Stimulated activated naive CD8-positive, alpha-beta T cell treated with anti-CD3 and anti-CD28 coated beads, Interleukin-15, Interleukin-2, amounts not matched to agents 100 ng/mL and 50 ng/mL, for 24 hours (primary cell): ENCODE measurements around the gene PLA2G15.

ENCODE experiments used
- H3K27ac Mint-ChIP-seq: one replicate; pipeline ENCODE4 v1.8.0; 2021; ENCODE audit warnings: mild to moderate bottlenecking, mixed read lengths
- H3K27me3 Mint-ChIP-seq: one replicate; pipeline ENCODE4 v1.8.0; 2021; ENCODE audit warnings: mixed read lengths
- H3K36me3 Mint-ChIP-seq: one replicate; pipeline ENCODE4 v1.8.0; 2021; ENCODE audit warnings: low read depth, mixed read lengths
- H3K4me1 Mint-ChIP-seq: one replicate; pipeline ENCODE4 v1.8.0; 2021; ENCODE audit warnings: low read depth, mixed read lengths
- H3K4me3 Mint-ChIP-seq: one replicate; pipeline ENCODE4 v1.8.0; 2021; ENCODE audit warnings: mild to moderate bottlenecking, mixed read lengths
- H3K9me3 Mint-ChIP-seq: one replicate; pipeline ENCODE4 v1.8.0; 2021; ENCODE audit warnings: mixed read lengths

The PLA2G15 gene

GRCh38 chr16:68273896-68274295, 28.7 kb downstream of the PLA2G15 start:
- H3K27me3 Mint-ChIP-seq = no peaks in the 10 kb centered on the region
- peaks cover 80% of the 10 kb centered on the region for H3K4me1 Mint-ChIP-seq
- H3K27ac Mint-ChIP-seq = peak overlapping the region; percentile 59
- no peaks in the 10 kb centered on the region for H3K9me3 Mint-ChIP-seq
- no peak overlapping the region for H3K4me3 Mint-ChIP-seq
- peaks cover 46% of the 10 kb centered on the region for H3K36me3 Mint-ChIP-seq

DNA sequence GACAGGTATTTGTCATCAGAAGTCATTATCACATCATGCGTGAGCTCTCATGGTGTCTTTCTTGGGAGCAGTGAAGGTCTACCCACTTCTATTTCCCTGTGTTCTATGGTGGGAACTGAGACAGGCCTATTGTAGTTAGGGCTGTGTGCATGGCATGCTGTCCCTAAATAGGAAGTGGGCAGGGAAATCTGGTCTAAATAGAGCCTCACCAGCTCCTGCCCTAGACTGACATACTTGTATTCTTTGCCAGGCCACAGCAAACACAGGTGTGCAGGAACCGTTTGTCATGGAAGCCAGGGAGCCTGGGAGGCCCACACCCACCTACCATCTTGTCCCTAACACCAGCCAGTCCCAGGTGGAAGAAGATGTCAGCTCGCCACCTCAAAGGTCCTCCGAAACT, 29.3 kb downstream of the PLA2G15 start:
- Mint-ChIP-seq H3K4me1 (peaks cover 79% of the 10 kb centered on the region), H3K27ac (peak overlapping the region; percentile 59), H3K9me3 (no peaks in the 10 kb centered on the region), H3K27me3 (no peaks in the 10 kb centered on the region), H3K4me3 (no peak overlapping the region), H3K36me3 (peaks cover 44% of the 10 kb centered on the region)

DNA sequence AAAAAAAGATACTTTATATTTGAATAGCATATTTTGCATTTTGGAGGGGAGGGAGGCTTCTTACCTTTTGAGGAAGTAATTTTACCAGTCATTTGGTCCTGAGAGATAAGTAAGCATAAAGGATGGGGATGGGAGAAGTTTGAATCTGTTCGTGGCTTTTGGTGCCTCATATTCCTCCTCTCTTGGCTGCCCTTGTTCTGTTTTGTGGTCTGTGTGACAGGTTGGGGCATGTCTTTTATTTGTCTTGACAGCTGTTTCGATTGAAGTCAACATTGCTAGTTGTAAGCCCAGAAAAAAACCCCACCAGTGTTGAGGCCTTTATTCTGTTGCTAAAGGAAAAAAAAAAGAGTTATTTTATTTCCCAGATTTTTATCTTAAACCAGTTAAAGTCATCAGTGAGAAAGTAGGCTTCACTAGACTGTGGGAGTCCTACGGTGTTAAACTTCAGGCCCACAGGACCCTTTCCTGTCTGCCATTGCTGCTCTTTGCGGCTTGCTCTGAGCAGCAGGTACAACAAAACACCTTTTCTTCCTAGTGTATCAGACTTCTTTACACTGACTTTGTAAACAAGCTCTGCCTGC, 30.5 kb downstream of the PLA2G15 start:
- no peaks in the 10 kb centered on the region for H3K9me3 Mint-ChIP-seq
- H3K27ac Mint-ChIP-seq = peak overlapping the region; percentile 83
- peak overlapping the region; percentile 11 for H3K4me3 Mint-ChIP-seq
- peaks cover 77% of the 10 kb centered on the region for H3K4me1 Mint-ChIP-seq
- no peaks in the 10 kb centered on the region for H3K27me3 Mint-ChIP-seq
- H3K36me3 Mint-ChIP-seq = peaks cover 50% of the 10 kb centered on the region

DNA sequence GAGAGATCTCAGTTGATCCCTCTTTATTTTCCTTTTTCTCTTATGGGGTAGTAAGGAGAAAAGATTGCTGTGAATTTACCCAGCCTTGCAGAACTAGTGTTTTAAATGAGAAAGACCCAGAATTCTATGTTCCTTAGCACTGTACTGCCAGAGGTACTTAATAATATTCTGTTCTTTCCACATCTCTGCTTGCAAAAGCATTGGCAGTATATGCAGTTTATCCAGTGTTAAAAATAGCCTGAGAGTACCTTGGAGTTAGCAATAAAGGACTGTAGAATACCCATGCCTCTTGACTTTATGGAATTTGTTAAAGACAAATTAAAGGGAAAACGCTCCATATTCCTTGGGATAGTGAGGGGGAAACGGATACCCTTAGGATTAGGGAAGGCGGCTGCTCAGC, 31.1 kb downstream of the PLA2G15 start:
- H3K9me3 Mint-ChIP-seq = no peaks in the 10 kb centered on the region
- peak overlapping the region; percentile 11 for H3K4me3 Mint-ChIP-seq
- H3K27ac Mint-ChIP-seq = peak overlapping the region; percentile 83
- no peaks in the 10 kb centered on the region for H3K27me3 Mint-ChIP-seq
- H3K36me3 Mint-ChIP-seq = peaks cover 51% of the 10 kb centered on the region
- H3K4me1 Mint-ChIP-seq = peaks cover 77% of the 10 kb centered on the region

DNA sequence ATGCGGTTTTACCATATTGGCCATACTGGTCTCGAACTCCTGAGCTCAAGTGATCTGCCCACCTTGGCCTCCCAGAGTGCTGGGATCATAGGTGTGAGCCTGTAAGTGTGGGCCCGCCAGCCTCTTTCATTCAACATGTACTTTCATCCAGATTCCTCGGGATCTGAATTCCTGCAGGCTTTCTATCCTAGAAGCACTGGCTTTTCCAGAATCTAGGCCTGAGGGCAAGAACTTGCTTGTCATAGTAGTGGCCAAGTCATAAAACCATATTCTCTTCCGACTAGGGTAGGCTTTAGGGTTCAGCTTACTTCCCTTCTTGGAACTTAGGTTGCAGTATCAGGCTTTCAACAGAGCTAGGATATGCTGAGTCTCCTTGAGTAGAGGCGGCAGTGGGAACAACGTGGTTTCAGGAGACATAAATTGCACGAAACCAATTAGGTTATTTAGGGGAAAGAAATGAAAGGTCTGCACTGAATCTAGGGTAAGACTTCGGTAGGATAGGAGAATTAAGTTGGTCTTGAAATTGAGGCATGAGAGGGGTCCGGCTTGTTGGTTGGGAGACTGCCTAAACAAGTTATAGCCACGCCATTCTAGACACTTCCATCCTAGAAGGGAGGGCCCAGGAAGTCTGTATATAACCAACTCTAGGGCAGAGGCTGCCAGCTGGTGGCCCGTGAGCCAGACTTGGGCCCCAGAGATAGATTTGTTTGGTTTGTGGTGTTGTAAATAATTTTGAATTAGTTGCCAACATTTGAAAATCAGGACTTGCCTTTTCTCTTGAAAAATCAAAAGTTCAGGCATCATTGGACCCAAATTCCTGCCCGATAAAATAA, 34.8 kb downstream of the PLA2G15 start:
- Mint-ChIP-seq H3K36me3 (peaks cover 61% of the 10 kb centered on the region), H3K4me1 (peaks cover 77% of the 10 kb centered on the region), H3K9me3 (no peaks in the 10 kb centered on the region), H3K27me3 (no peaks in the 10 kb centered on the region), H3K4me3 (no peak overlapping the region), H3K27ac (peak overlapping the region; percentile 49)

DNA sequence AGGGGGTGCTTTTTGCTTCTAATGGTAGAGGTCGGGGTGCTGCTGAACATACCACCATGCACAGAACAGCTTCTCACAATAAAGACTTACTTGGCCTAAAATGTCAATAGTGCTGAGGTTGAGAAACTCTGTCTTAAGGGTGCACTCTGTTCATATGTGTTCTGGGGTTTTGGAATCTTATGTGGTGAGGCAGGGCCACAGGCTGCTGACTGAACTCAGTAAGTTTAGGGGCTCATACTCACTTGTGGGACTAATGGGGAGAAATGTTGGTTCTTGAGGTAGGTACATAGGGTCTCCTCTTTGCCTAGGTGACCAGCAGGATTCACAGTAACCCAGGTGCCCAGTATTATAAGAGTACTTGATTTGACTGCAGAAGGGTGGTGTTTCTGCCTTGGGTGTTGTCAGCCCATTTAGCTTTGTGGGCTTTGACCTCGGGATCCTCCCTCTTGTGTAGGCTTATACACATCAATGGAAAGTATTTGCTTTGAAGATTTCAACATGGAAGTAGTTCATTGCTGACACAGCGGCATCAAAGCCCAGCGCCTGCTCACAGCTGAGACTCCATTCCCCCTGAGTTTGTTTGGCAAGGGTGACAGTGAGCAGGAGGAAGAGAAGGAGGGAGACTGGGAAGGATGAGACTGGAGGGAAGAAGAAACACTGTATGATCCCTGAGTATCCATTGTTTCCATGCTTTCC, 36.3 kb downstream of the PLA2G15 start:
- H3K36me3 Mint-ChIP-seq = peaks cover 59% of the 10 kb centered on the region

DNA sequence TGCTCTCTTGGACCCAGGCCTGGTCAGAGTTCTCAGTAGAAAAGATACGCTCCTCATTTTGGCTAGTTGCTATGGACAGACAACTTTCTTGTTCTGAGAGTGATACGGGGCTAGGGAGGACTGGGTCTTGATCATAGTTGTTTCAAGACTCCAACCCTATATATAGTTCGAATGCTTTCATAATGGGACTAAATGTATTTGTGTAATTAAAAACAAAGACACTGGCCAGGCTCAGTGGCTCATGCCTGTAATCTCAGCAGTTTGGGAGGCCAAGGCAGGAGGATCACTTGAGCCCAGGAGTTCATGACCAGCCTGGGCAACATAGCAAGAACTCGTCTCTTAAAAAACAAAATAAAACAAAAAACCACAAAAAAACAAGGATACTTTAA, 36.9 kb downstream of the PLA2G15 start:
- H3K4me1 Mint-ChIP-seq = peaks cover 78% of the 10 kb centered on the region

More for the DNA sequence above, 36.3 kb downstream of the PLA2G15 start:
- Mint-ChIP-seq H3K4me1 (peaks cover 77% of the 10 kb centered on the region), H3K9me3 (no peaks in the 10 kb centered on the region), H3K27me3 (no peaks in the 10 kb centered on the region), H3K4me3 (peak overlapping the region; percentile 7), H3K27ac (peak overlapping the region; percentile 77)

GRCh38 chr16:68283346-68283745, 38.2 kb downstream of the PLA2G15 start:
- no peaks in the 10 kb centered on the region for H3K27me3 Mint-ChIP-seq
- H3K4me3 Mint-ChIP-seq = peak overlapping the region; percentile 63
- peaks cover 91% of the 10 kb centered on the region for H3K4me1 Mint-ChIP-seq
- peaks cover 74% of the 10 kb centered on the region for H3K36me3 Mint-ChIP-seq
- peak overlapping the region; percentile 92 for H3K27ac Mint-ChIP-seq
- H3K9me3 Mint-ChIP-seq = no peaks in the 10 kb centered on the region

More for the DNA sequence above, 36.9 kb downstream of the PLA2G15 start:
- Mint-ChIP-seq H3K36me3 (peaks cover 62% of the 10 kb centered on the region), H3K4me3 (peak overlapping the region; percentile 18), H3K27ac (peak overlapping the region; percentile 77), H3K27me3 (no peaks in the 10 kb centered on the region), H3K9me3 (no peaks in the 10 kb centered on the region)

DNA sequence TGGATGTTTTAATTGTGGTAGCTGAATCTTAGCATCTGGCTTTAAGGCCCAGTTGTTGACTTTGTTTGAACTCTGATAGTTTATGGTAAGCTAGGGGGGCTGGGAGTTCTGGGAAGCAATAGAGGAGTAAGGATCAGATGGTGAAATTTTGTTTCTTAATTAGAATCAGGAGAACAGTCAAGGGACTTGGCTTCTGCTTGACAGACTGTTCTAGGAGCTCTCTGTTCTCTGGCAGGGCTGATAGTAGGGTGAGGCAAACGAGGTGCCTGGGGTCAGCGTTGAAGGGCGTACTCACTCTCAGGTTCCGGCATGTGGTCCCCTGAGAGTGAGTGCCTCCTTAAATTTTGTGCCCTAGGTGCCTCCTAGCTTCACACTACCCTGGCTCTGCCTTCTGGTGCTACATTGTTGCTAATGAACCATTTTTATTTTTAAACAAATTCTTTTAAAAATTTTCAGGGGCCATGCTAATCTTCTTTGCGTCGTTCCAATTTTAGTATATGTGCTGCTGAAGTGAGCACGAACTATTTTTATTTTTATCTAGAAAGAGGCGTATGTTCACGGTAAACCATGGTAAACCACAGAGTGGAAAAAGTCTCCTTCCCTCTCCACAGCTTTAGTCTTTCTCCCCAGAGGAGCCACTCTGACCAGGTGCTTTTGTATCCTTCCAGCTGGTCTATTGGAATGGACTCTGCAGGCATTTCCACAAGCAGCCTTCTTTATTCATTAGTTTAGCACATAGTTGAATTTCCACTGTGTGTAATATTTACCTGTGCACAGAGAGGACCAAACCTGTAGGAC, 38.8 kb downstream of the PLA2G15 start:
- Mint-ChIP-seq H3K36me3 (peaks cover 74% of the 10 kb centered on the region), H3K27ac (peak overlapping the region; percentile 92), H3K4me1 (peaks cover 97% of the 10 kb centered on the region), H3K9me3 (no peaks in the 10 kb centered on the region), H3K27me3 (no peaks in the 10 kb centered on the region), H3K4me3 (peak overlapping the region; percentile 63)

DNA sequence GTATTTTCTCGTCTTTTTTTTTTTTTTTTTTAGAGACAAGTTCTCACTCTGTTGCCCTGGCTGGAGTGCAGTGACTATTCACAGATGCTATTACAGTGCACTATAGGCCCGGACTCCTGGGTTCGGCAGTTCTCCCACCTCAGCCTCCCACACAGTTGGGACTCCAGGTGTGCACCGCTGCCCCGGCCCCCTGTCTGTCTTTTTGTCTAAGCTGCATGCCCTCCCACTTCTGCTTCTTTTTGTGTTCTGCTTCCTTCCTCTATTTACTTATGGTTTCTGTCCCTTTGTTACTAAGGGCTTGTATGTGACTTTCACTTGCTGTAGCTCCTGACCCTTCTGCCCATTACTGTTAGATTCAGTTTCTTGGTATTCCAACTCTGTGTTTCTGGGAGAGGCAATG, 39.7 kb downstream of the PLA2G15 start:
- peak overlapping the region; percentile 63 for H3K4me3 Mint-ChIP-seq
- peak overlapping the region; percentile 92 for H3K27ac Mint-ChIP-seq
- H3K36me3 Mint-ChIP-seq = peaks cover 68% of the 10 kb centered on the region
- H3K4me1 Mint-ChIP-seq = peaks cover 98% of the 10 kb centered on the region
- no peaks in the 10 kb centered on the region for H3K27me3 Mint-ChIP-seq
- no peaks in the 10 kb centered on the region for H3K9me3 Mint-ChIP-seq

DNA sequence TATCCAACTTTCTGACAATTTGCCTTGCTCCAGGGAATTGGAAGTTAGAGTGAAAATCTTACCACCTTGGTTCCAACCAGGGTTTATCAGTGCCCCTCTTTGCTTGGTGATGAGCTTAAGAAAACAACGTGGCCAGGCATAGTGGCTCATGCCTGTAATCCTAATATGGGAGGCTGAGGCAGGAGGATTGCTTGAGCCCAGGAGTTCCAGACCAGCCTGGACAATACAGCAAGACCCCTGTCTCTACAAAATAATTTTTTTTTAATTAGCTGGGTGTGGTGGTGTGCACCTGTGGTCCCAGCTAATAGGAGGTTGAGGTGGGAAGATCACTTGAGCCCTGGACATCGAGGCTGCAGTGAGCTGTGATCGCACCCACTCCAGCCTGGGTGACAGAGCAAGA, 40.5 kb downstream of the PLA2G15 start:
- Mint-ChIP-seq H3K36me3 (peaks cover 70% of the 10 kb centered on the region), H3K4me1 (peaks cover 100% of the 10 kb centered on the region), H3K27me3 (no peaks in the 10 kb centered on the region), H3K9me3 (no peaks in the 10 kb centered on the region), H3K27ac (peak overlapping the region; percentile 92), H3K4me3 (peak overlapping the region; percentile 64)

DNA sequence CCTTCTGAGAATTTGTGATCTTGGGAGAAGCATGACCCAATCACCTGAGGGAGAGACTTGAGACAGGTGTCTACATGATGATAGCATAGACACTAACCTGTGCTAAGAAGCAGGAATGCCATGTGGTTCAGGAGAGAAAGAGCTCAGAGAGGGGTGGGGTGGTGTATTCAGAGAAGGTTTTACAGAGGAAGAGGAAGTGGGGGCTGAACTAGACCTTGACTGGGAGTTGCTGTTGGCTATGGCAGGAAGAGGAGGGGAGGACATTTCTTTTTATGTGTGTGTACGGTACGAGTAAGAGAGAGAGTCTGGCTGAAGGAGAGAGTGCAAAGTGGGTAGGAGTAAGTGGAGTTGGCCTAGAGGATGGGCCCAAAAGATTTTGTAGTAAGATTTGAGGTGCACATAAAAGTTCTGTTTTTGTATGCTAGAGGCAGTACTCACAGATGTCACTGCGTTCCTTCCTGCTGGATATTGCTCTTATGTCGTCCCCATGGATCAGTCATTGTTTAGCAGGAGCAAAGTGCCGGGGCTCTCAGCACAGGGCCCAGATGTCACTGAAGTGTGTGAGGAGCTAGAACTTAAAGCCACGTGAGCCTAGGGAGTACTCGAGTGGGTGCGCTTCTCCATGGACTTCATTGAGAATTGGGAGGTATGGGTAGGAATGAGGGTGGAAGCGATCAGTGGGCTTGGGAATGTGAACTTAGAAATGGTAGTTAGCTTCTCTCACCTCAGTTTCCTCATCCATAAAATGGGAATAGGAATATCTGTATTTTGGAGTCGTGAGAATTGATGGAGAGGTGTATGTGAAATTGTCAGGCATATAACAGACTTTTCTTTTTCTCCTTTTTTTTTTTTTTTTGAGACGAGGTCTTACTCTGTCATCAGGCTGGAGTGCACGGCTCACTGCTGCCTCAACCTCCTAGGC, 41.2 kb downstream of the PLA2G15 start:
- Mint-ChIP-seq H3K36me3 (peaks cover 70% of the 10 kb centered on the region), H3K27ac (peak overlapping the region; percentile 92), H3K9me3 (no peaks in the 10 kb centered on the region), H3K4me3 (peak overlapping the region; percentile 64), H3K27me3 (no peaks in the 10 kb centered on the region), H3K4me1 (peaks cover 100% of the 10 kb centered on the region)

DNA sequence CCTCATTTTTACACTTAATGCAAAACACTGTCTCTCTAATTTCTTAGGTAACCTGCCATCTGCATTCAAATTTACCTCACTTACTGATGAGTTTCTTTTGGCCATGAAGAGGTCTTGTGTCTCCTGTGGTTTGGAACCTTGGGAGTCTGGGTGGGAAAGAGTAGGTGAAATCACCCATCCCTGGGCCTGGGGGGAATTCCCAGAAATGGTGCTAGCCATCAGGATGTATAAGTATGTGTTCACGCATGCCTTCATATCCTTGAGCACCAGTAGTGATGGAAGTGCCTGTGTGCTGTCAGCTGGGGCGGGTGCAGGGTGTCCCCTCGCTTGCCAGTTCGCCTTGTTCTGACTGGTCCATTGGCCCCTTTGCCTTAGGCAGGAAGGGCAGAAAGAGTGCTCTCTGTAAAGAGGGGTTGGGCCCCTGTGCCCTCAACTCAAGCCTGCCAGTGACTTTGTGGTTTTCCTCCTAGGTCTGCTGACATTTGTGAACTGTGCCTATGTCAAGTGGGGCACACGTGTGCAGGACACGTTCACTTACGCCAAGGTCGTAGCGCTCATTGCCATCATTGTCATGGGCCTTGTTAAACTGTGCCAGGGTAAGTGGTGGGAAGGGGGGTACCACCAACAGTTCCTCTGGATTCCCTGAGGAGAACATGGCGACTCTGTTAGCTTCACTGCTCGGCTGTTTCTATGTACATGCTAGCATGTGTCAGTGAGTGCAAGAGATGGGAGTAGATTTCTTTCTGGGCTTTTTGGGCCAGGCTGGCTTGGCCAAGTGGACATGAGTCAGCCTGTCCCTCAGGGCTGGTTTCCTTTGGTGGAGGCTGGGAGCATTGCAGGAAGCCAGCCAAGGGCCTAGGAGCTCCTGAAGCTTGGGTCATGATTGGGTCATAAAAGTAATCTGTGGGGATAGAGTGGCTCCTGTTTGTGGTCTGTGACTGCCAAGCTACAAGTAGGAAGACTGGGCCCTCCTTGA, 42.4 kb downstream of the PLA2G15 start:
- Mint-ChIP-seq H3K9me3 (no peaks in the 10 kb centered on the region), H3K4me1 (peaks cover 98% of the 10 kb centered on the region), H3K4me3 (peak overlapping the region; percentile 50), H3K27me3 (no peaks in the 10 kb centered on the region), H3K36me3 (peaks cover 68% of the 10 kb centered on the region), H3K27ac (peak overlapping the region; percentile 92)
